ENCODE results near the gene SLC4A1AP. TPM values are rescaled to one million over a fixed set of nuclear protein-coding genes. Genes with fewer than 3 reads are reported as not detected.

Gene SLC4A1AP
- total and polyA plus RNA-seq, 2 of the 13 experiments (the other 11 are each of a cell fraction or from before 2014, with no cell fraction given) = 15.3 to 44.6 TPM

DNA sequence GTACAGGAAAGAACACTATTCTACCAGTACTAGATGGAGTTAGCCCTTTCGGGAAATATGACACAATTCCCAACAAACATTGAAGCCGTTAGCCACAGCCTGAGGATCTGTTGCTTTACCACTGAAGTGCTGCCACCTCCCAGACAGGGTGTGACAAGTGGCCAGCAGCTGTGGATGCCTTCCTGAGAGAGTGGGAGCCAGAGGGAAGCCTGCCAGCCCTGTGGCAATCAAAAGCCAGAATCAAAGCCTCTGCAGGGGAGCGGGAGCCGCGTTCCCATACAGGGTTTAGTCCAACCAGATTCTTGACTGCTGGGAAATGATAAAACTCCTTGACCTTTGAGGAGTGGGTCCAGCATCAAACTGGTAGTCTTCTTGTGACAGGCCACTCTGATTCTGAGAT lies 38.0 kb downstream of the SLC4A1AP start:
- Histone ChIP-seq H3K79me2 (ENCODE audit: insufficient read depth, low read length) (no peaks in the 10 kb centered on the region), H4K20me1 (ENCODE audit: insufficient read depth, low read length) (no peaks in the 10 kb centered on the region), H3K9me3 (ENCODE audit: low read length) (no peaks in the 10 kb centered on the region), H3K4me2 (ENCODE audit: low read depth, low read length) (no peak overlapping the region), H3K4me3 (replicated peaks in 1 of 3; ENCODE audit: insufficient read depth in 1 of 3, low read depth in 2 of 3, low read length in 3 of 3) (no peak overlapping the region), H3K36me3 (replicated peaks in 1 of 2; ENCODE audit: control insufficient read depth in 1 of 2, insufficient read depth in 2 of 2, low read length in 2 of 2) (peaks cover 0 to 2% of the 10 kb centered on the region in 2 experiments; a peak in 2 of 5 replicates), H3K27ac (ENCODE audit: extremely low read length, insufficient read depth, low read length) (no peak overlapping the region), H3K4me1 (ENCODE audit: insufficient read depth, low read length) (peaks cover 41% of the 10 kb centered on the region), H3K27me3 (ENCODE audit: control insufficient read depth in 1 of 2, insufficient read depth in 2 of 2, low read length in 2 of 2) (no peaks in the 10 kb centered on the region), H2AFZ (ENCODE audit: low read length) (no peak overlapping the region), H3K9ac (ENCODE audit: insufficient read depth, low read depth, low read length) (no peak overlapping the region)
- TF ChIP-seq ZNF616 (CRISPR knock-in tag; IDR thresholded peaks at IDR 0.05; ENCODE audit: low read depth) (no peak), ZNF775 (CRISPR knock-in tag; IDR thresholded peaks at IDR 0.05; ENCODE audit: borderline replicate concordance) (no peak), ESRRA (CRISPR knock-in tag; IDR thresholded peaks at IDR 0.05; ENCODE audit: low read depth) (no peak), ZNF629 (CRISPR knock-in tag; conservative IDR thresholded peaks at IDR 0.05) (no peak), KAT2B (IDR thresholded peaks at IDR 0.05; ENCODE audit: borderline replicate concordance, low read depth, low read length) (no peak)
- TF ChIP-seq, protein P1, sequence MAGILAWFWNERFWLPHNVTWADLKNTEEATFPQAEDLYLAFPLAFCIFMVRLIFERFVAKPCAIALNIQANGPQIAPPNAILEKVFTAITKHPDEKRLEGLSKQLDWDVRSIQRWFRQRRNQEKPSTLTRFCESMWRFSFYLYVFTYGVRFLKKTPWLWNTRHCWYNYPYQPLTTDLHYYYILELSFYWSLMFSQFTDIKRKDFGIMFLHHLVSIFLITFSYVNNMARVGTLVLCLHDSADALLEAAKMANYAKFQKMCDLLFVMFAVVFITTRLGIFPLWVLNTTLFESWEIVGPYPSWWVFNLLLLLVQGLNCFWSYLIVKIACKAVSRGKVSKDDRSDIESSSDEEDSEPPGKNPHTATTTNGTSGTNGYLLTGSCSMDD (CRISPR knock-in tag; IDR thresholded peaks at IDR 0.05) = no peak
- WGBS (ENCODE audit: low lambda C conversion rate) = 34% methylated on average over 5 of the region's 5 CpGs
- intact Hi-C loops (cut with micrococcal nuclease; ENCODE audit: unreplicated experiment) = loop anchor here (2.0 to 10.0 kb wide), 3 partner anchors 71 to 863 kb away; partner anchors contain the start of gene MRPL33
- DNase-seq (ENCODE audit: low spot score) (no peak), ATAC-seq (peak; percentile 39), FAIRE-seq (no peak)
- CTCF ChIA-PET (ENCODE audit: low intra/inter-chr PET ratio, low total read pairs) = no interaction called here
- BruUV-seq (replicated peaks) = no TSS peak
- POLR2A ChIA-PET = interaction anchor here (0.7 kb wide), 1 partner anchor 15 kb away, joined by 3 read pairs; no protein-coding TSS in a partner anchor
- in situ Hi-C loops (cut with HindIII; ENCODE audit: extremely low pct_ligation_motif_present, low pct_unique_long_range_greater_than_20kb) = loop anchor here (10.0 kb wide), 1 partner anchor 693 kb away; the partner anchor contains the start of gene FOSL2

DNA sequence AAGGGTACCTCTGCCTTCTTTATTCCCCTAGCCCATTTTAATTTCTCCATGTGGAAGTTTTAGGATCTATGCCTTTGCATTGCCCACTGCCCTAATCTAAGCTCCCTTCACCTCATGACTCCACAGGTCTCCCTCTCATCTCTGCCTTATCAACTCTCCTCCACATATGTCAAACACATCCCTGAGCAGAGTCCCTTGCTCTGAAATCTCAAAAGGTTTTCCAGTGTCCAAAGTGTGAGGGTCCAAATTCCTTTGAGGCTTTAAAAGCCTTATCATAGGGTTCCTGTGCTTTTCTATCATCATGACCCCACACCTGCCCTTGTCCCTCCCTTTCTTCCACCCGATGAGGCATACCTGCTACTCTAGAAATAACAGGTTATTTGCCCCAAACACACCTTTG lies 38.6 kb downstream of the SLC4A1AP start:
- H2AFZ ChIP-seq (ENCODE audit: low read length) = no peak overlapping the region
- no peak overlapping the region for H3K9ac ChIP-seq (ENCODE audit: insufficient read depth, low read depth, low read length)
- H3K79me2 ChIP-seq (ENCODE audit: insufficient read depth, low read length) = no peaks in the 10 kb centered on the region
- peak; percentile 48 for FAIRE-seq
- in situ Hi-C loops (cut with HindIII; ENCODE audit: extremely low pct_ligation_motif_present, low pct_unique_long_range_greater_than_20kb) (loop anchor here (10.0 kb wide), 1 partner anchor 692 kb away; the partner anchor contains the start of gene FOSL2), intact Hi-C loops (cut with micrococcal nuclease; ENCODE audit: unreplicated experiment) (loop anchor here (2.0 to 10.0 kb wide), 3 partner anchors 70 to 862 kb away; partner anchors contain the start of gene MRPL33)
- peak; percentile 30 for DNase-seq (ENCODE audit: low spot score)
- no peaks in the 10 kb centered on the region for H3K9me3 ChIP-seq (ENCODE audit: low read length)
- no peaks in the 10 kb centered on the region for H3K36me3 ChIP-seq (replicated peaks in 1 of 2; ENCODE audit: control insufficient read depth in 1 of 2, insufficient read depth in 2 of 2, low read length in 2 of 2)
- POLR2A ChIA-PET = interaction anchor here (0.7 kb wide), 1 partner anchor 14 kb away, joined by 3 read pairs; no protein-coding TSS in a partner anchor
- CTCF ChIA-PET (ENCODE audit: low intra/inter-chr PET ratio, low total read pairs) = interaction anchor here (2.3 kb wide), 1 partner anchor 19 kb away, joined by 12 read pairs; no protein-coding TSS in a partner anchor
- H3K4me3 ChIP-seq (replicated peaks in 1 of 3; ENCODE audit: insufficient read depth in 1 of 3, low read depth in 2 of 3, low read length in 3 of 3) = no peak overlapping the region
- H3K4me1 ChIP-seq (ENCODE audit: insufficient read depth, low read length) = peaks cover 43% of the 10 kb centered on the region
- no peak overlapping the region for H3K27ac ChIP-seq (ENCODE audit: extremely low read length, insufficient read depth, low read length)
- H3K4me2 ChIP-seq (ENCODE audit: low read depth, low read length) = peak overlapping the region; percentile 12; the same call in 1 of the 2 replicates
- TF ChIP-seq PHF21A (CRISPR knock-in tag; IDR thresholded peaks at IDR 0.05) (0 out of 2 replicates have a peak, but pooled peaks have one; percentile 47), FOXC1 (CRISPR knock-in tag; IDR thresholded peaks at IDR 0.05; ENCODE audit: borderline replicate concordance) (0 out of 2 replicates have a peak, but pooled peaks have one; percentile 11), TMF1 (CRISPR knock-in tag; IDR thresholded peaks at IDR 0.05; ENCODE audit: low read depth) (no peak), HNF4A (CRISPR knock-in tag; IDR thresholded peaks at IDR 0.05) (peak; percentile 60), MAFF (IDR thresholded peaks at IDR 0.05; ENCODE audit: low read depth, low read length) (no peak)
- 4% methylated on average over 1 of the region's 1 CpG for WGBS (ENCODE audit: low lambda C conversion rate)
- no peaks in the 10 kb centered on the region for H3K27me3 ChIP-seq (ENCODE audit: control insufficient read depth in 1 of 2, insufficient read depth in 2 of 2, low read length in 2 of 2)
- no TSS peak for BruUV-seq (replicated peaks)
- H4K20me1 ChIP-seq (ENCODE audit: insufficient read depth, low read length) = no peaks in the 10 kb centered on the region
- ATAC-seq = peak; percentile 52

All from HepG2 (cell line).